ACHN (cell line): Measurements from ENCODE around the gene TICAM2.
"Not testable (repeated sequence)": the region's sequence is repeated elsewhere in the genome, so short reads cannot be mapped to it uniquely, and the experiment has no call there.

Source experiments
- DNase-seq: peaks from one replicate; pipeline ENCODE4 v3.0.0-alpha.2; 2015
- in situ Hi-C: cut with HindIII; loops from 2 replicates; pipeline ENCODE4 v1.10.0; 2017; ENCODE audit warnings: low sequenced_read_pairs, low pct_ligation_motif_present, low pct_unique_long_range_greater_than_20kb

Gene TICAM2, protein sequence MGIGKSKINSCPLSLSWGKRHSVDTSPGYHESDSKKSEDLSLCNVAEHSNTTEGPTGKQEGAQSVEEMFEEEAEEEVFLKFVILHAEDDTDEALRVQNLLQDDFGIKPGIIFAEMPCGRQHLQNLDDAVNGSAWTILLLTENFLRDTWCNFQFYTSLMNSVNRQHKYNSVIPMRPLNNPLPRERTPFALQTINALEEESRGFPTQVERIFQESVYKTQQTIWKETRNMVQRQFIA

DNA sequence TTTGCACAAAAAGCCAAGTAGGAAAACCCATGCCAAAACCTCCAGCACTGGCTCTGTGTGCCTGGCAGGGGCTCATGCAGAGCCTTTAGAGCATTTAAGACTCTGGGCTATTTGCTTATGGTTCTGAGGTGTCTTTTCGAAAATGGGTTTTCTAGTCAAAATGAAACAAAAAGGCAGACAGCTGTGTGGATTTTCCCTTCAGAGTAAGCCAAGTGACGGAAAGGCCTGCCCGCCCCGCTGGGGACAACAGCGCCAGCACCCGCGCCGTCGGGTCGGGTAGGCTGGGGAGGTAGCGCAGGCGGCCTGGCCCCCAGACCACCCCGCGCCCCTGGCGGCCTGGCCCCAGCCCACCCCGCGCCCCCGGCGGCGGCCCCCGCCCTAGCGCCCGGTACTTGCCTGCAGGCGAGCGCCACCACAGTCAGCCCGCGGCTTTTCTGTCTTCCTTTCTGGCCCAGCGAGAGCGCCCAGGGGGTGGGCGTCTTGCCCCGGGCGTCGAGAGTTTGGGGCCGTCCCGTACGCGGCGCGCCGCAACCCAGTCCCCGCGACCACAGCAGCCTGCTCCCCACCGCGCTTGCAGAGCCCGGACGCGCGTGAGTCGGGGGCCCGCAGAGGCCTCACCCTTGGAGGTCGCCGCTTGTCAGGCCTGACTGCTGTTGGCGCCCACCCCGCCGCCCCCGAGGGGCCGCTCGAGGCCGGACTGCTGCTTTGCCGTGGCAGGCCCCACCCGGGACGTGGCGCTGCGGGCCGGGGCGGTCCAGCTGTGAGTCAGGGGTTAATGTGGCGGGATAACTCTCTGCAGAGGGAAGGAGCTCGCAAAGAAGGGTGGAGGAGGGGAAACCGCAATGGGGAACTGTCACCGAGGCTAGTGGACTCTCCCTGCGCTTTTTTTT, at the start of gene TICAM2:
TSS of gene TICAM2 (minus strand) at position 779 of the 890 bp plus-strand sequence. CDS start 21,223 bp downstream, outside the sequence.
- in situ Hi-C loops, result no loop called here
- peak; percentile 44 for DNase-seq

GRCh38 chr5:115649541-115649940, 47.3 kb upstream of the TICAM2 start:
- in situ Hi-C loops, result no loop called here
- DNase-seq, result no peak

DNA sequence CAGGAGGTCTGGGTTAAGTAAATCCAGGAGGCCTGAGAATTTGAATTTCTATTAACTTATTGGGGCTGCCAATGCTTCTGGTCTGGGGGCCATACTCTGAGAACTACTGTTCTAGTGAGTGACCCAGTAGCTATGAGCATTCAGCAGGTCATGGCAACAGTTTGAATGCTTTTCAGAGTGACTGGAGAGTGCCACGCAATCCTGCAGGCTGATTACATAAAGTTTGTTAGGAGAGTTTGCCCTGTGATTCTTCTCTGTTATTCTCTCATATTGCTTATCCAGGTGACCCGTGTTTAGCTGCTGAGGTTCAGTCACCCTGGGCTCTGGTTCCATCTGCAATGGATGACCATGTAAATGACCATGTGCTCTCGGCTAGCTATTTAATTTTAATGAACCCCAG, 45.8 kb upstream of the TICAM2 start:
- DNase-seq, result no peak
- in situ Hi-C loops, result no loop called here

DNA sequence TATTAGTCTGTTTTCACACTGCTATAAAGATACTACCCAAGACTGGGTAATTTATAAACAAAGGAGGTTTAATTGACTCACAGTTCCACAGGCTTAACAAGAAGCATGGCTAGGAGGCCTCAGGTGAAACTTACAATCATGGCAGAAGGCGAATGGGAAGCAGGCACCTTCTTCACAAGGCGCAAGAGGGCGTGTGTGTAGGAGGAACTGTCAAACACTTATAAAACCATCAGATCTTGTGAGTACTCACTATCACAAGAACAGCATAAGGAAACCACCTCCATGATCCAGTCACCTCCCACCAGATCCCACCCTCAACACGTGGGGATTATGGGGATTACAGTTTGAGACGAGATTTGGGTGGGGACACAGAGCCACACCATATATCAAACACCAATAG, 43.1 kb upstream of the TICAM2 start:
- DNase-seq, in situ Hi-C loops: not testable (repeated sequence)

- no peak for DNase-seq
- in situ Hi-C loops, result no loop called here
These were observed 41.8 kb upstream of the TICAM2 start for GRCh38 chr5:115644046-115644445.

DNA sequence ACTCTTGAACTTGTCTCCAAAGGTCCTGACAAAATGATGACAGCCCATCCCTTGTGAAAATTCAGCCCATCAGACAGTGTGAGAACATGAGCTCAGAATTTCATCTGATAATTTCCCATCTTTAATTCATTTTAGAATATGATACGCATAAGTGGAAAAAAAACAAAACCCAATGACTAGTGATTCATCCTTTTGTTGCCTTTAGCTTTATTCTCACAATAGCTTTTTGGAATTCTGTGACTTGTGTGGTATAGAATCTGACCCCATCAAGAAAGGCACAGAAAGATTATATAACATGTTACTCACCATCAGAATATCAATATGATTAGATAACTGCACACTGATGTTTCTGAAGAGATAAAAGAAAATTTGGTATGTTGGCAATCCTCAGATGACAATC, 39.7 kb upstream of the TICAM2 start:
- DNase-seq, result no peak
- in situ Hi-C loops, result no loop called here

DNA sequence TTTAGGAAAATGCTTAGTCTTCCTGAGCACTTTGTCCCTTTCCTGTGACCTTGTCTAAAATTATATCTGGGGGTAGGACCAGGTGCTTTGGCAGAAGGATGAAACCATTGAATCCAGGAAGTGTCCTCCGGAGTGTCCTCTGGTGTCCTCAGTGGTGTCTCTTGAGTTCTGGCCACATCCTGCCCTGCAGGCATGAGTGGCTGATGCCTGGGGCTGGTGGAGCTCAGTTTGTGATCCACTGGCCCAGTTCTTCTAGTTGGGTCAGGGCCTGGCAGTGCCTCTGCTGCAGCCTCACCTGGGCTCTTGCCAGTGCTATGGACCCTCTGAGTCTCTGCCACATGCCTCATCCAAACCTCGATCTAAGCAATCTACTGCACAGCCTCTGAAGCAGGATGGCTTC, 38.0 kb upstream of the TICAM2 start:
- in situ Hi-C loops, result no loop called here
- DNase-seq, result no peak

DNA sequence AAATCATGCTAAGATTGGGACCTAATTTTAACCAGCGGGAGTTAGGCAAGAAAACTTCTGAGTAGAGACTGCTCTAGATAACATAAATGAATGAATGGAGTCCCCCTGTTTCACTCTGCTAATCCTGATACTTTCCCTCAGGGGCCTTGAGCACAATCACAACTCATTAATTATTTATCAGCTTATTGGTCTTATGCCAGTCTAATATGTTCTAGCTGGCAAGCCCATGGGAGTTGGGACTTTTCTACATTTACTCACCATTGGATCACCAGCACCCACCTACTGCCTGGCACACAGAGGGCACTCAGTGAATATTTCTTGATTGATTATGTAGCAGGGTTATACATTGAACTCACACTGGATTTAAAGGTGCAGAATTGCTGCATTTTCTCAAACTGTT, 37.1 kb upstream of the TICAM2 start:
- no peak for DNase-seq
- in situ Hi-C loops, result no loop called here

- in situ Hi-C loops, result no loop called here
These were observed 35.2 kb upstream of the TICAM2 start for GRCh38 chr5:115637507-115637906.

GRCh38 chr5:115636008-115636407, 33.7 kb upstream of the TICAM2 start:
- in situ Hi-C loops, result no loop called here

More at GRCh38 chr5:115637507-115637906, 35.2 kb upstream of the TICAM2 start:
- DNase-seq, result no peak

DNA sequence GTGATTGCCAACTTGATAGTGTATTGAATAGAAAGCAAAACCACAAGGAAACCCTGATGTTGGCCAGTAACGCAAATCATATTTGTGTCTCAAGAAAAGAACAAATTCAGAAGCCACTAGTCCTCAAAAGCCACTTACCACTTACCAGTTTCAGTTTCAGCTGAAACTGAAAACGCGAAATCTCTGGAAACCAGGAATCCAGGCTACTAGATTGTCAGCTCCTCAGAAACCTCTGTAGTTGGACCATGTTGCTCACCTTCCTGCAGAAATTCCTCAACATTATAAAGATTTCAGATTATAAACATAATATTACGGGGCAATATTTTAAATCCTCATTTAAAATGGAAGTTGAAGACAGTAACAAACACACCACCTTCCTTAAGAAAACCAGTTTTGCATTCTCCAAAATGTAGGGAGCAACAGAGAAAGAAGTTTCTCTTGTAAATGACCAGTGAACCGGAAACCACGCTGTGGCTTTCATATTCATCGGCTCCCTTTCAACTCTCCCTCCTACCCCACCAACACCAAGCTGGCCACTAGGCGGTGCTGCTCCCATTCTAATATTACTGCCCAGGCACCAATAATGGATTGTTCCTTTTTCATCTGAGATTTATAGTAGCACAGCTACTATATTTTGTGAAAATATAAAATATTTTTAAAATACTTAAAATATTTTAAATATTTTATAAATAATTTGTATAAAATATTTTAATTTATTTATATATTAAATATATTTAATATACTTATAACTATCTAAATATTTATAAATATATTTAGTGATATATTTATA, 32.3 kb upstream of the TICAM2 start:
- peak; percentile 78 for DNase-seq
- in situ Hi-C loops, result no loop called here

More at GRCh38 chr5:115636008-115636407, 33.7 kb upstream of the TICAM2 start:
- no peak for DNase-seq

GRCh38 chr5:115629903-115630302, 27.6 kb upstream of the TICAM2 start:
- no peak for DNase-seq

DNA sequence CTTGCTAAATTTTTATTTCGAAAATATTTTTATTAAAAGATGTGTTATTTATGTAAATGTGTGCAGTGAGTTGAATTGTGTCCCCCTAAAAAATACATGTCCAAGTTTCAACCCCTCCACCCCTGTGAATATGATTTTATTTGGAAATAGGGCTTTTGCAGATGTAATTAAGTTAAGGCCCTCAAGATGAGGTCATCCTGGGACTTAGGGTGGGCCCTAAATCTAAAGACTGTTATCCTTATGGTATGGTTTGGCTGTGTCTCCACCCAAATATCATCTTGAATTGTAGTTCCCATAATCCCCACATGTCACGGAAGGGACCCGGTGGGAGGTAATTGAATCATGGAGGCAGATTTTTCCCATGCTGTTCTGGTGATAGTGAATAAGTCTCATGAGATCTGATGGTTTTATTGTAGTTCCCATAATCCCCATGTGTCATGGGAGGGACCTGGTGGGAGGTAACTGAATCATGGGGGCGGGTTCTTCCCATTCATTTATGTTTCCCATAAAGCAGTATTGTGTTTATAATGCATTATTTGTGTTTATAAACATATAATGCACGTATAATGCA, 25.1 kb upstream of the TICAM2 start:
- no peak for DNase-seq
- in situ Hi-C loops, result no loop called here

More at GRCh38 chr5:115629903-115630302, 27.6 kb upstream of the TICAM2 start:
- in situ Hi-C loops, result no loop called here

DNA sequence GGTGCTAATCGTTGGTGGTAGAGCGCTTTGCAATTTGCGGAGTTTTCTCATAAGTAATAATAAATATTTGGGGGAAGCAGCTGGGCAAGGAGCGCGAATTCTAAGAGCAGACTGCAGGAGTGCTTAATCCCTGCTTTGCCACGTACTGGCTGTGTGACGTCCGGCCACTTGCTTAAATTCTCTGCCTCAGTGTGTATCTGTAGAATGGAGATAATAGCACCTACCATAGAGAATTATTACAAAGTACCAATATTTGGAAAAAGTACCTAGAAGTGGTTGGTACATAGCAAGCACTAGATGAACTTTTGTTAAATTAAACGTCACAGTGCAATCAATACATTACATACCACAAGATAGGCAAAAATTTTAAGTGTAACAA, 24.2 kb upstream of the TICAM2 start:
- in situ Hi-C loops, result no loop called here
- DNase-seq, result no peak

- in situ Hi-C loops, result no loop called here
- peak; percentile 95 for DNase-seq
These were observed 23.5 kb upstream of the TICAM2 start, which contains the start of gene TMED7 for GRCh38 chr5:115625579-115626444. Gene TMED7, minus strand, starts transcription at chr5:115626036. Its CDS starts 244 bp downstream, at chr5:115625792.

DNA sequence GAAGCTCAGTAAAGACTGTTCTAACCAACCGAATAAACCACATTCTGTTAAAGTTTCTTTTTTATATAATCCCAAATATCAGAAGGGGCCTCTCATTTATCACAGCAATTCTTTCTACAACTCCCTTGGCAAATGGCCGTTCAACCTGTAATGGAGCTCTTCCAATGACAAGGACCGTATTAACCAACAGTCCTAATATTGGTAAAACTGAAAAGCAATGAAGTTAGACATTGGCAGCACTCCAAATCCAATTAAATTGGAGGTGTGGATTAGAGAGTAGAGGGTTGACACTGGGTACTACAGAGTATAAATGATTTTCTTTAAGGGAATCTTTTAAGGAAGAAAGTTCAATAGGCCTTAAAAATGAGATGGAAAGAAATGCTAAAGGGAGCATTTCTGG, 22.7 kb upstream of the TICAM2 start:
- DNase-seq, result no peak
- in situ Hi-C loops, result no loop called here

DNA sequence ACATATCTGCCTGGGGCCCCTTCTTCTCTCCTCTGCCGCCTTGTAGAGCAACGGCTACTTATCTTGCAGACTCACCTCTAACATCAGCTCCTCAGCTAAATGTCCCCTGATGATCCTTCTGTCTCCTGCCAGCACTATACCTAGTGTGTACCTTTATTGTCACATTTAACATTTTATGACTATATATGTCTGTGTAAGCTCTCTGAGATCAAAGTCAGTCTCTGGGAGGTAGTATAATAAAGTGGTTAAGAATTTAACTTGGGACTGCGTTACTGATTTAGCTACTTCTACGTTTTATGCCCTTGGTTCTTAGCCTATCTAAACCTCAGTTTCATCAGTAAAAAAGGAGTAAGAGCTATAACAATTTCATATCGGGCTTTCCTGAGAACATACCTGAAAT, 21.4 kb upstream of the TICAM2 start:
- in situ Hi-C loops, result no loop called here
- DNase-seq, result no peak
